Measurements from ENCODE around the gene MRTFB.
A peak's percentile ranks its signal among the peaks of the same experiment; 100 is the strongest.

Gene MRTFB

GRCh38 chr16:14148016-14148415, 76.9 kb downstream of the MRTFB start:
- no peak overlapping the region for H3K4me3 ChIP-seq (replicated peaks; ENCODE audit: low read depth, low read length)
- DNase-seq (ENCODE audit: low read depth): no peak
- no peak for TF ChIP-seq CTCF (IDR thresholded peaks at IDR 0.05; ENCODE audit: low read length, missing control alignments)

GRCh38 chr16:14148569-14148968, 77.5 kb downstream of the MRTFB start:
- no peak for TF ChIP-seq CTCF (IDR thresholded peaks at IDR 0.05; ENCODE audit: low read length, missing control alignments)
- H3K4me3 ChIP-seq (replicated peaks; ENCODE audit: low read depth, low read length): no peak overlapping the region
- peak; percentile 9 for DNase-seq (ENCODE audit: low read depth)

- no peak for TF ChIP-seq CTCF (IDR thresholded peaks at IDR 0.05; ENCODE audit: low read length, missing control alignments)
- no peak overlapping the region for H3K4me3 ChIP-seq (replicated peaks; ENCODE audit: low read depth, low read length)
- DNase-seq (ENCODE audit: low read depth): no peak
These were observed 79.7 kb downstream of the MRTFB start for GRCh38 chr16:14150796-14151195.

- DNase-seq (ENCODE audit: low read depth): peak; percentile 47
- no peak for TF ChIP-seq CTCF (IDR thresholded peaks at IDR 0.05; ENCODE audit: low read length, missing control alignments)
- H3K4me3 ChIP-seq (replicated peaks; ENCODE audit: low read depth, low read length): no peak overlapping the region
These were observed 80.3 kb downstream of the MRTFB start for GRCh38 chr16:14151256-14152030.

GRCh38 chr16:14155572-14156190, 84.6 kb downstream of the MRTFB start:
- no peak overlapping the region for H3K4me3 ChIP-seq (replicated peaks; ENCODE audit: low read depth, low read length)
- TF ChIP-seq CTCF (IDR thresholded peaks at IDR 0.05; ENCODE audit: low read length, missing control alignments): no peak
- DNase-seq (ENCODE audit: low read depth): no peak

GRCh38 chr16:14164916-14165662, 94.0 kb downstream of the MRTFB start:
- H3K4me3 ChIP-seq (replicated peaks; ENCODE audit: low read depth, low read length): no peak overlapping the region
- TF ChIP-seq CTCF (IDR thresholded peaks at IDR 0.05; ENCODE audit: low read length, missing control alignments): no peak
- DNase-seq (ENCODE audit: low read depth): no peak
